Fibroblast of skin of abdomen (primary cell): ENCODE measurements around the gene APAF1.

Experiments
- DNase-seq: peaks from one replicate; pipeline ENCODE4 v3.0.0-alpha.2; 2013

Gene APAF1

DNA sequence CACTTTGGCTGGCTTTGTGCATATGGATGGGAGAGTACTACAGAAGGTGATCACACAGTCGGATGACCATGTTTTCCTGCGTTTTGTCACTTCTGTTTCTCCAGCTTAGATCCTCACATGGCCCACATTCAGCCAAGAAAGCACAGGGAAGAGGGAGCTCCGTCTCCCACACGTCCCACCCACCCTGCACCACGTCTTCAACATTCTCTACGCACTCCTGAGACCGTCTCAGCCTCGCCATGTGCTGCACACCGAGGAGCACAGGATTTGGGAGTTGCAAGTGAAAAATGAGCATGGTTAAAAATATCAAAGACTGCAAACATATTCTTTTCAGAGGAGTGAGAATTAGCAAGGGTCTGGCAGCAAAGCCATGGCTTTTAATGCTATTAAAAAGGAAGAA, 122.2 kb downstream of the APAF1 start:
- no peak for DNase-seq

DNA sequence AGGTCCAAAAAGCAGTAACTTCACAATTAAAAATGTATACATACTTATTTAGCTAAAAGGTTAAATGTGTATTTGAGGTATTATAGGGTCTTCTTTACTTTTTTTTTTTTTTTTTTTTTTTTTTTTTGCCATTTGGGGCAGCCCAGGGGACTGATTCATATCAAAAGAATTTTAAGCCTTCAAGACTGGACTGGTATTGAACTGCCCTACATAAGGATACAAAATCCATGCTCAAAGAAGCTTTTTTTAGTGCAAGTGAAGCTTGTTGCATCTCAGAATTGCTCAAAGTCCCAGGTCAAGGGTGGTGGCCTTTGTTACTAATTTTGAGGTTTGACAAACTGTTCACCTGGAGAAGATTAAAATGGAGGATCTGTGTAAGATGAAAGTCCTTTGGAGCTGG, 124.0 kb downstream of the APAF1 start:
- DNase-seq: no peak

DNA sequence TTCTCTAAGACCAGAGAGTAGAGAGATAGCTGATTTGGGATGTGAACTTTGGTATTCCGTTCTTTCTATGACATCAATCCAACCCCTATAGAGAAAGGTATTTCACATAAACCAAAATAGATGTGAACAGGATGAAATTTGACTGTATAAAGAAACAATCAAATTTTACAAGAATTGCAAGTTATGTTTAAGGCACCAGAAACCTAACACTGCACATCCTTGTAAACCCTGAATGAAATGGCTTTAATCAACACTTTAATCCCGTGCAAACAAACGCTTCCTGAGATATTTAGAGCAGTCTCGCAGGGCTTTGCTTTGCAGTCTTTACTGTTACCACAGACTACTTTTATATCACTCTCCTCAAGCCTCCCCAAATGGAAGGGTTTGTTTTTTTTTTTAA, 125.1 kb downstream of the APAF1 start:
- DNase-seq: no peak

DNA sequence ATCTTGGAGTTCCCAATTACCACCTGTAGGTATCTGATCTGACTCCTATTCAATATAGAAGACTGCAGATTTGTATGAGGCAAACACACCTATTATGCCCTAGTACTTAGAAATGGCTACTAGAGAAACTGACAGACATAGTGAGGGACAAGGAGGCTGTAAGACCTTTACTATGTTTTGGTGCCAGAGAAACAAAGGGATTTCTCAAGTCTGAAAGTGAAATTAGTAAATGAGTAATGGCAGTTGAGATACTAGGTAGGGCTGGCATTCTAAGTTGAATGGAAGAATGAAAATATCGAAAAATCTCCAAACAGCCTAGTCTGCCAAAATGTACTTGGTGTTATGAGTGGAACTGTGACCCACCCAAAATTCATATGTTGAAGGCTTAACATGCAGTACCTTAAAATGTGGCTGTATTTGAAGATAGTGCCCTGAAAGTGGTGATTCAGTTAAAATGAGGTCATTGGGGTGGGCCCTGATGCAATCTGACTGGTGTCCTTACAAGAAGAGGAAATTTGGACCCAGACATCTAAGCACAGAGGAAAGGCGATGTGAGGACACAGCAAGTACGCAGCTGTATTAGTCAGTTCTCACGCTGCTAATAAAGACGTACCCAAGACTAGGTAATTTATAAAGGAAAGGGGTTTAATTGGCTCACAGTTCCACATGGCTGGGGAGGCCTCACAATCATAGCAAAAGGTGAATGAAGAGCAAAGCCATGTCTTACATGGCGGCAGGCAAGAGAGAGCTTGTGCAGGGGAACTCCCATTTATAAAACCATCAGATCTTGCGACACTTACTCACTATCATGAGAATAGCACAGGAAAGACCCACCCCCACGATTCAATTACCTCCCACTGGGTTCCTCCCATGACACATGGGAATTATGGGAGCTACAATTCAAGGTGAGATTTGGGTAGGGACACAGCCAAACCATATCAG, 127.0 kb downstream of the APAF1 start:
- no peak for DNase-seq

DNA sequence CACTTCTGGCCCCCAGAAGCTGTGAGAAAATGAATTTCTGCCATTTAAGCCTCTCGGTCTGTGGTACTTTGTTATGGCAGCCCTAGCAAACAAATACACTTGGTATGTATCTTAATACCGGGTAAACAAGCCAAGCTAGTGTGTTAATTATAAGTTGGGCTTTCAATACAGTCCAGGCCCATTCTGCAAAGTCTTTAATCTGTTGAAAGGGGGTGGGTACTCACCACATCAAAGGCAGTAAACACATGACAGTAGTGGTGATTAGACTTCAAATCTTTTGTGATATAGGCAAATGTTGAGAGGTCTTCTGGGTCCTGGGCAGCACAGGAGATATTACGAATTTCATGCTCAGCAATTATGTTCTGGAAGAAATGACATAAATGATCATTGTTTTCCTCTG, 127.7 kb downstream of the APAF1 start:
- DNase-seq: no peak

DNA sequence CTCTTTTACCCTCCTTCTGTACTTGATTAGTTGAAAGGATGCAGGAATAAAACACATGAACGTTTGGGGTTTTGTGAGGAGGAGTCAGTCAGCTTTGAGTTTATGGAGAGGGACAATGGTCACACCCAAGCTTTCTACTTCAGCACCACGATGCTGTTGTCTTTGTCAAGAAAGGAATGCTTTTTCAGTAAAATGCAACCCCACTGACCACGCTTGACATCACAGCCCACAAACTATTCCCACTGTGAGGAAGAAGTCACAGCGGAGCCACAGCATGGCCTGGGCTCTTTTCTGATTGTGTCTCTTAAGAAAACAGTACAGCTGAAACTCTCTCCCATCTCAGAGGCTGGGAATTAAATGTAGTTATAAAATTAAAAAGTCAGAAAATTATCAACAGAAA, 135.2 kb downstream of the APAF1 start:
- DNase-seq: no peak

DNA sequence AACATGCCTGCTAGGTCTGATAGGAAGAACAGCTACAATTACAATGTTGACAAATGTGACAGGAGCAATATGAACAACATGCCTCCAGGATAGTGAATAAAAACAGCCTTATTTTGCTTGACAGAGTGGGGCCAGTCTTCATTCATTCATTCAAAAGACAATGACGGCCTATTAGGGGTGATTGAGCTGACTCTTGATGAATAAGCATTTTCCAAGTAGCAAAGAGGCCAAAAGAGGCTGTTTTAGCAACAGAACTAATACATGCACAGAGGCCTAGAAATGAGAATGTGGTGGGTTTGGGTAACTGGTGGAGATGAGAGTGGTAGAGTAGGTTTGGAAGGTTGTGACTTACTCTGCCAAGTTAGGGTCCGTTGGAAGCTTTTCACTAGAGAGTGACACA, 138.3 kb downstream of the APAF1 start:
- no peak for DNase-seq
